ENCODE data around the gene DYNLRB1. TPM values are rescaled to one million over a fixed set of nuclear protein-coding genes. Genes with fewer than 3 reads are reported as not detected.

Gene DYNLRB1
- total and polyA plus RNA-seq, 9 of the 15 experiments (the other 6 are each of a cell fraction or from before 2014, with no cell fraction given), result 48.7 to 358 (median 121) TPM

DNA sequence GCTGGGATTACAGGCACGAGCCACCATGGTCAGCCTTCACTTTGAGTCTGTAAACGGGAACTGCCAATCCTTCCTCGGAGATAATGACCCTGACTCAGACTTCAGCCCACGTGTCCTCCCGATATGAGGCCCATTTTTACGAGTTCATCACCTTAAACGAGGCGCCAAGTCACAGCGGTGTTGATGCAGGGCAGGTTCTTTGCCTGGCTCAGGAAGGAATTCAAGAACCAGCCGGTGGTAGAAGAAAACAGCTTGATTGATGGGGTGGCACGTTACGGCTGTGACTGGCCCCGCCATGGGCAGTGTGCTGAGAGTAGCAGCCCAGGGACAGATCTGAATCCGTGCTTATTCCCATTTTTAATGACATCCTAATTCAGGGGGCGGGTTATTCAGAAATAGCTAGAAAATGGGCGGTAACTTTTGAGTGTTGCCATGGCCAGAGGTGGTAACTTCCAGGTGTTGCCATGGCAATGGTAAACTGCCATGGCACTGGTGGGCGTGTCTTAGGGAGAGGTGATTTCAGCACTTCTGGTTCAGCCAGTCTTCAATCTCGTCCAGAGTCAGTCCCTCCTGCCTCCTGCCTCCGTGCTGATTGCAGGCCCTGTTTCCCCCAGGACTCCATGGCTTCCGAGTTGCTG lies 33.2 kb downstream of the DYNLRB1 start:
- ChIA-PET POLR2A (no interaction called here), CTCF (ENCODE audit: low intra/inter-chr PET ratio) (no interaction called here)
- Histone ChIP-seq H3K4me3 (no peak overlapping the region), H3K27ac (ENCODE audit: extremely low read depth, low read depth, low read length) (no peak overlapping the region), H3K27me3 (ENCODE audit: control insufficient read depth in 2 of 2, insufficient read depth in 2 of 2, low read length in 2 of 2) (no peaks in the 10 kb centered on the region; a peak in 1 of 5 replicates), H4K20me1 (replicated peaks; ENCODE audit: control insufficient read depth, insufficient read depth, low read length) (no peaks in the 10 kb centered on the region), H3K9ac (ENCODE audit: insufficient read depth in 1 of 2, low read depth in 2 of 2, low read length in 2 of 2) (peak overlapping the region in 1 of 2 experiments; percentile 76; a peak in 1 of 4 replicates), H3K4me1 (replicated peaks in 1 of 2; ENCODE audit: control insufficient read depth in 2 of 2, insufficient read depth in 2 of 2, low read length in 2 of 2) (peaks cover 10 to 20% of the 10 kb centered on the region in 2 experiments; a peak in 4 of 5 replicates), H3K36me3 (ENCODE audit: control insufficient read depth, insufficient read depth, low read length) (no peaks in the 10 kb centered on the region), H3K4me2 (ENCODE audit: insufficient read depth, low read length) (peak overlapping the region; percentile 14; the same call in 1 of the 2 replicates), H3K9me3 (replicated peaks; ENCODE audit: control insufficient read depth, insufficient read depth, low read depth, low read length) (no peaks in the 10 kb centered on the region), H3K79me2 (ENCODE audit: control insufficient read depth, insufficient read depth, low read length) (no peaks in the 10 kb centered on the region), H3K9me1 (ENCODE audit: control insufficient read depth, insufficient read depth, low read length) (peaks cover 10% of the 10 kb centered on the region), H2AFZ (ENCODE audit: low read depth, low read length) (peak overlapping the region; percentile 64)
- intact Hi-C loops (cut with micrococcal nuclease) (no loop called here), in situ Hi-C loops (cut with MboI) (no loop called here)
- ATAC-seq (peak; percentile 50; the same call in 2 of the 3 replicates), FAIRE-seq (peak; percentile 90), DNase-seq (ENCODE audit: extremely low read depth in 1 of 4, low spot score in 3 of 4) (peak in 2 of 4 experiments; percentile 60 to 63)
- 38% methylated on average over 20 of the region's 20 CpGs for WGBS (ENCODE audit: insufficient coverage, low coverage, missing lambda C conversion rate)
- BruUV-seq (replicated peaks), result no TSS peak
- TF ChIP-seq, protein P1, sequence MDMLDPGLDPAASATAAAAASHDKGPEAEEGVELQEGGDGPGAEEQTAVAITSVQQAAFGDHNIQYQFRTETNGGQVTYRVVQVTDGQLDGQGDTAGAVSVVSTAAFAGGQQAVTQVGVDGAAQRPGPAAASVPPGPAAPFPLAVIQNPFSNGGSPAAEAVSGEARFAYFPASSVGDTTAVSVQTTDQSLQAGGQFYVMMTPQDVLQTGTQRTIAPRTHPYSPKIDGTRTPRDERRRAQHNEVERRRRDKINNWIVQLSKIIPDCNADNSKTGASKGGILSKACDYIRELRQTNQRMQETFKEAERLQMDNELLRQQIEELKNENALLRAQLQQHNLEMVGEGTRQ (CRISPR knock-in tag; IDR thresholded peaks at IDR 0.05), result peak; percentile 71
- TF ChIP-seq ZFP36 (IDR thresholded peaks at IDR 0.05; ENCODE audit: low read depth, low read length, partially characterized antibody) (no peak), KDM2B (CRISPR knock-in tag; IDR thresholded peaks at IDR 0.05) (no peak), PTTG1 (tag; IDR thresholded peaks at IDR 0.05; ENCODE audit: low read depth) (no peak), CTBP1 (IDR thresholded peaks at IDR 0.05; ENCODE audit: borderline replicate concordance) (peak; percentile 44; the same call in 1 of the 2 replicates), TAL1 (IDR thresholded peaks at IDR 0.05) (no peak), GABPA (tag; conservative IDR thresholded peaks at IDR 0.05; ENCODE audit: low read depth) (no peak), ZNF589 (CRISPR knock-in tag; IDR thresholded peaks at IDR 0.05; ENCODE audit: low read depth) (0 out of 2 replicates have a peak, but pooled peaks have one; percentile 37), COPS2 (conservative IDR thresholded peaks at IDR 0.05) (no peak), ZNF274 (IDR thresholded peaks at IDR 0.05; ENCODE audit: borderline replicate concordance, low read depth, low read length) (no peak), TEAD1 (CRISPR knock-in tag; IDR thresholded peaks at IDR 0.05) (no peak), ZNF561 (CRISPR knock-in tag; conservative IDR thresholded peaks at IDR 0.05) (no peak), SPI1 (IDR thresholded peaks at IDR 0.05; ENCODE audit: borderline replicate concordance, low read depth, low read length) (peak; percentile 88), TCF3 (CRISPR knock-in tag; IDR thresholded peaks at IDR 0.05) (peak; percentile 44; the same call in 1 of the 2 replicates)
- TF ChIP-seq, protein P2, sequence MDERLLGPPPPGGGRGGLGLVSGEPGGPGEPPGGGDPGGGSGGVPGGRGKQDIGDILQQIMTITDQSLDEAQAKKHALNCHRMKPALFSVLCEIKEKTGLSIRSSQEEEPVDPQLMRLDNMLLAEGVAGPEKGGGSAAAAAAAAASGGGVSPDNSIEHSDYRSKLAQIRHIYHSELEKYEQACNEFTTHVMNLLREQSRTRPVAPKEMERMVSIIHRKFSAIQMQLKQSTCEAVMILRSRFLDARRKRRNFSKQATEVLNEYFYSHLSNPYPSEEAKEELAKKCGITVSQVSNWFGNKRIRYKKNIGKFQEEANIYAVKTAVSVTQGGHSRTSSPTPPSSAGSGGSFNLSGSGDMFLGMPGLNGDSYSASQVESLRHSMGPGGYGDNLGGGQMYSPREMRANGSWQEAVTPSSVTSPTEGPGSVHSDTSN (CRISPR knock-in tag; IDR thresholded peaks at IDR 0.05; ENCODE audit: low read depth), result no peak
- TF ChIP-seq, protein P2 (tag; conservative IDR thresholded peaks at IDR 0.05; ENCODE audit: low read depth), result no peak
- TF ChIP-seq, protein P3, sequence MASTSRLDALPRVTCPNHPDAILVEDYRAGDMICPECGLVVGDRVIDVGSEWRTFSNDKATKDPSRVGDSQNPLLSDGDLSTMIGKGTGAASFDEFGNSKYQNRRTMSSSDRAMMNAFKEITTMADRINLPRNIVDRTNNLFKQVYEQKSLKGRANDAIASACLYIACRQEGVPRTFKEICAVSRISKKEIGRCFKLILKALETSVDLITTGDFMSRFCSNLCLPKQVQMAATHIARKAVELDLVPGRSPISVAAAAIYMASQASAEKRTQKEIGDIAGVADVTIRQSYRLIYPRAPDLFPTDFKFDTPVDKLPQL (IDR thresholded peaks at IDR 0.05; ENCODE audit: extremely low read depth, insufficient read length), result no peak
- TF ChIP-seq, protein P4, sequence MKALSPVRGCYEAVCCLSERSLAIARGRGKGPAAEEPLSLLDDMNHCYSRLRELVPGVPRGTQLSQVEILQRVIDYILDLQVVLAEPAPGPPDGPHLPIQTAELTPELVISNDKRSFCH (CRISPR knock-in tag; IDR thresholded peaks at IDR 0.05), result no peak
- TF ChIP-seq, protein P4 (tag; IDR thresholded peaks at IDR 0.05), result no peak

Data from K562 (cell line).